Glomerular endothelial cell (primary cell): ENCODE measurements around the gene KRTAP2-3. TPM values are rescaled to one million over a fixed set of nuclear protein-coding genes. Genes with fewer than 3 reads are reported as not detected.

ENCODE experiments used
- total RNA-seq: library from RNA; depleted of rRNA; stranded (reverse); fragments of >200 nt; gene quantifications from 2 replicates; pipeline ENCODE4 v1.2.3, GENCODE V29; 2015

KRTAP2-3 gene
- total RNA-seq, 1 donor from 2014 or later: 5.4 TPM

Other genes with a start within 250 kb of the KRTAP2-3 start
- gene KRT10, start 237.5 kb downstream of the KRTAP2-3 start, total RNA-seq: 18.2 and 24.8 TPM in 2 replicates
- not detected in 2 replicates for gene KRT12, start 192.9 kb downstream of the KRTAP2-3 start, total RNA-seq
- not detected in 2 replicates for gene KRT20, start 174.9 kb downstream of the KRTAP2-3 start, total RNA-seq
- not detected in 2 replicates for gene KRT23, start 122.5 kb downstream of the KRTAP2-3 start, total RNA-seq
- gene KRT39, start 93.2 kb downstream of the KRTAP2-3 start, total RNA-seq: not detected in 2 replicates
- not detected in 2 replicates for gene KRT40, start 75.8 kb downstream of the KRTAP2-3 start, total RNA-seq
- not detected in 2 replicates for gene KRTAP3-3, start 66.0 kb downstream of the KRTAP2-3 start, total RNA-seq
- not detected in 2 replicates for gene KRTAP3-2, start 60.2 kb downstream of the KRTAP2-3 start, total RNA-seq
- not detected in 2 replicates for gene KRTAP3-1, start 51.0 kb downstream of the KRTAP2-3 start, total RNA-seq
- 0.29 and 0.82 TPM in 2 replicates for gene KRTAP1-5, start 32.9 kb downstream of the KRTAP2-3 start, total RNA-seq
- not detected in 2 replicates for gene KRTAP1-4, start 29.9 kb downstream of the KRTAP2-3 start, total RNA-seq
- gene KRTAP1-3, start 25.2 kb downstream of the KRTAP2-3 start, total RNA-seq: not detected in 2 replicates
- not detected in 2 replicates for gene KRTAP1-1, start 18.7 kb downstream of the KRTAP2-3 start, total RNA-seq
- not detected in 2 replicates for gene KRTAP2-1, start 12.8 kb downstream of the KRTAP2-3 start, total RNA-seq
- gene KRTAP2-2, start 4.9 kb downstream of the KRTAP2-3 start, total RNA-seq: not detected in 2 replicates
- not detected in 2 replicates for gene KRTAP2-4, start 5.8 kb upstream of the KRTAP2-3 start, total RNA-seq
- gene KRTAP4-7, start 24.0 kb upstream of the KRTAP2-3 start, total RNA-seq: not detected in 2 replicates
- gene KRTAP4-8, start 38.0 kb upstream of the KRTAP2-3 start, total RNA-seq: not detected in 2 replicates
- not detected in 2 replicates for gene KRTAP4-16, start 42.1 kb upstream of the KRTAP2-3 start, total RNA-seq
- not detected in 2 replicates for gene KRTAP4-9, start 45.3 kb upstream of the KRTAP2-3 start, total RNA-seq
- gene KRTAP4-11, start 58.3 kb upstream of the KRTAP2-3 start, total RNA-seq: not detected in 2 replicates
- not detected in 2 replicates for gene KRTAP4-12, start 64.1 kb upstream of the KRTAP2-3 start, total RNA-seq
- gene KRTAP4-6, start 80.4 kb upstream of the KRTAP2-3 start, total RNA-seq: not detected in 2 replicates
- gene KRTAP4-5, start 89.7 kb upstream of the KRTAP2-3 start, total RNA-seq: not detected in 2 replicates
- not detected in 2 replicates for gene KRTAP4-4, start 100.6 kb upstream of the KRTAP2-3 start, total RNA-seq
- not detected in 2 replicates for gene KRTAP4-3, start 108.1 kb upstream of the KRTAP2-3 start, total RNA-seq
- not detected in 2 replicates for gene KRTAP4-2, start 118.1 kb upstream of the KRTAP2-3 start, total RNA-seq
- not detected in 2 replicates for gene KRTAP4-1, start 124.8 kb upstream of the KRTAP2-3 start, total RNA-seq
- gene KRTAP9-1, start 129.8 kb upstream of the KRTAP2-3 start, total RNA-seq: not detected in 2 replicates
- gene KRTAP9-2, start 166.5 kb upstream of the KRTAP2-3 start, total RNA-seq: not detected in 2 replicates
- gene KRTAP9-3, start 172.3 kb upstream of the KRTAP2-3 start, total RNA-seq: not detected in 2 replicates
- gene KRTAP9-8, start 177.9 kb upstream of the KRTAP2-3 start, total RNA-seq: not detected in 2 replicates
- not detected in 2 replicates for gene KRTAP9-4, start 189.6 kb upstream of the KRTAP2-3 start, total RNA-seq
- not detected in 2 replicates for gene KRTAP9-9, start 195.3 kb upstream of the KRTAP2-3 start, total RNA-seq
- not detected in 2 replicates for gene KRTAP9-6, start 205.3 kb upstream of the KRTAP2-3 start, total RNA-seq
- not detected in 2 replicates for gene KRTAP9-7, start 215.6 kb upstream of the KRTAP2-3 start, total RNA-seq
- gene KRTAP29-1, start 242.7 kb upstream of the KRTAP2-3 start, total RNA-seq: not detected in 2 replicates
- gene KRTAP16-1, start 249.2 kb upstream of the KRTAP2-3 start, total RNA-seq: not detected in 2 replicates